ENCODE data around the gene TANC1. TPM values are rescaled to one million over a fixed set of nuclear protein-coding genes. Genes with fewer than 3 reads are reported as not detected.

TANC1 gene
- total RNA-seq, 1 experiment from 2014 or later = 21.1 TPM

DNA sequence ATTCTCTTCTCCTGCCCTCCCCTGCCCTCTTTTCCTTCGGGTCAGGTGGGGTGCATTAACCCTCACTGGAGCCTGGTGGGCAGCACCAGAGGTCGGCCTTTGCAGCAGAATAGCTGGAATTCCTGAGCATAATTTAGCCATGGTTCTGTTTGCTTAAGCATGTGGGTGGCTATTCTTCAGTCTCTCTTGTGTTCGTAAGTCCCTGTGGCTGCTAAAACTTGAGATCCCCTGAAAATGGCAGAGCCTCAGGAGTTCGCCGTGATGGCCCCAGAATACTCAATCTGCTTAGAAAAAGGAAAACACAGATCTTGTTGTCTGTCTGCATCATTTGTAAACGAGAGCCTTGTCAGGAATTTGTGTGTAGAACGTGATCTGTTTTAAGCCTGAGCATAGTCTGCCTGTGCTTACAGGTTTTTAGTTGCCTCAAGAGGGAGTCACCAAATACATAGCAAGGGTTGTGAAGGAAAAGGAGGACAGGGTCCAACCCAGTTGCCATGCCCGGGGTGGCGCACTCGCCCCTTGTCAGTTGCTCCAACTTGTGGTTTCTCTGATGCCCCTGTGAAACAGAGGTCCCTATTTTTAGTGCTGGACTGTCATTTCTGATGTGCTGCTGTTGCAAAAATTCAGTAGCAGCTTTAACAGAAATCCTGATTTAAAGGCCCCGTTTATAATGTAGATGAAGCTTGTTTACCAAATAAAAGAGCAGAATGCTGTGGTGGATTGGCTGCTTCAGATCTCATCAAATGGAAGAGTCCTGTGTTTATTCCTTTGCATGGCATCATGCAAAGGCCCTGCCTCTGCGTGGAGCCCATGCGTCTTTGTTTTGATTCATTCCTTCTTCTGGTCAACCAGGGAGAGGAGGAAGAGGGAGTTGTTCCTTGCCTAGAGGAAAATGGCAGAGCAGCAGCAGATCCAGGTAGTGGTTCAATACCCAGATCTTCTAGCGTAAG, 243.3 kb downstream of the TANC1 start:
- Histone ChIP-seq H3K27me3 (replicated peaks; ENCODE audit: control insufficient read depth, insufficient read depth, low read length) (no peaks in the 10 kb centered on the region), H3K36me3 (ENCODE audit: control insufficient read depth, insufficient read depth, low read length) (peaks cover 1% of the 10 kb centered on the region), H3K9me3 (no peaks in the 10 kb centered on the region), H3K4me1 (peaks cover 26% of the 10 kb centered on the region), H3K4me3 (ENCODE audit: low read depth, low read length) (peak overlapping the region; percentile 14; the same call in 1 of the 2 replicates)
- Mint-ChIP-seq H3K9me3 (ENCODE audit: unreplicated experiment) (no peaks in the 10 kb centered on the region), H3K4me1 (ENCODE audit: low read depth, unreplicated experiment) (peaks cover 15% of the 10 kb centered on the region), H3K27ac (ENCODE audit: unreplicated experiment) (peak overlapping the region; percentile 92), H3K27me3 (ENCODE audit: insufficient read depth, unreplicated experiment) (no peaks in the 10 kb centered on the region), H3K4me3 (ENCODE audit: unreplicated experiment) (peak overlapping the region; percentile 71), H3K36me3 (ENCODE audit: insufficient read depth, unreplicated experiment) (peaks cover 21% of the 10 kb centered on the region)
- intact Hi-C loops (cut with micrococcal nuclease; ENCODE audit: unreplicated experiment) = loop anchor here (2.0 to 5.0 kb wide), 2 partner anchors 31 to 56 kb away; no protein-coding TSS in a partner anchor
- BruUV-seq (replicated peaks) = no TSS peak
- TF ChIP-seq, protein P1, sequence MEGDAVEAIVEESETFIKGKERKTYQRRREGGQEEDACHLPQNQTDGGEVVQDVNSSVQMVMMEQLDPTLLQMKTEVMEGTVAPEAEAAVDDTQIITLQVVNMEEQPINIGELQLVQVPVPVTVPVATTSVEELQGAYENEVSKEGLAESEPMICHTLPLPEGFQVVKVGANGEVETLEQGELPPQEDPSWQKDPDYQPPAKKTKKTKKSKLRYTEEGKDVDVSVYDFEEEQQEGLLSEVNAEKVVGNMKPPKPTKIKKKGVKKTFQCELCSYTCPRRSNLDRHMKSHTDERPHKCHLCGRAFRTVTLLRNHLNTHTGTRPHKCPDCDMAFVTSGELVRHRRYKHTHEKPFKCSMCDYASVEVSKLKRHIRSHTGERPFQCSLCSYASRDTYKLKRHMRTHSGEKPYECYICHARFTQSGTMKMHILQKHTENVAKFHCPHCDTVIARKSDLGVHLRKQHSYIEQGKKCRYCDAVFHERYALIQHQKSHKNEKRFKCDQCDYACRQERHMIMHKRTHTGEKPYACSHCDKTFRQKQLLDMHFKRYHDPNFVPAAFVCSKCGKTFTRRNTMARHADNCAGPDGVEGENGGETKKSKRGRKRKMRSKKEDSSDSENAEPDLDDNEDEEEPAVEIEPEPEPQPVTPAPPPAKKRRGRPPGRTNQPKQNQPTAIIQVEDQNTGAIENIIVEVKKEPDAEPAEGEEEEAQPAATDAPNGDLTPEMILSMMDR (IDR thresholded peaks at IDR 0.05; ENCODE audit: insufficient read depth in 1 of 2, low read depth in 1 of 2, low read length in 1 of 2, severe bottlenecking in 1 of 2, unreplicated experiment in 1 of 2) = peak in 1 of 2 experiments; percentile 24
- DNase-seq = peak; percentile 66 to 77
- CTCF ChIA-PET = no interaction called here
- POLR2A ChIA-PET = no interaction called here

DNA sequence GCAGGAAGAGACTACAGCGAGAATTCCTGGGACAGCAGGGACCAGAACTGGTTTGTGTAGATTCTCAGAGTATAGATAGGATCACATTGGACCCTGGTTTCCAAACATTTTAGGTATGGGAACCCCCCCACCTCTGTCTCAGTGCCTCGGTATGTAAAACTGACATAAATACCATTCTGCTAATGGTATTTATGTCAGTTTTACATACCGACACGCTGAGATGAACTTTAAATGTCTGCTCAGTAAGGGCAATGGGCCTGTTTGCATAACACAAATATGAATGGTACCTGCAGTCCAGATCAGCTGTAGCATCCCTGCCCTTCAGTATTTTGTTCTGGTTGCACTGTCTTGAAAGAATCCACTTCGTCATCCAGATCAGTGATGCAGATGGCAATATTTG, 244.9 kb downstream of the TANC1 start:
- Mint-ChIP-seq H3K4me3 (ENCODE audit: unreplicated experiment) (no peak overlapping the region), H3K36me3 (ENCODE audit: insufficient read depth, unreplicated experiment) (peaks cover 21% of the 10 kb centered on the region), H3K27ac (ENCODE audit: unreplicated experiment) (no peak overlapping the region), H3K27me3 (ENCODE audit: insufficient read depth, unreplicated experiment) (no peaks in the 10 kb centered on the region), H3K9me3 (ENCODE audit: unreplicated experiment) (no peaks in the 10 kb centered on the region), H3K4me1 (ENCODE audit: low read depth, unreplicated experiment) (peaks cover 15% of the 10 kb centered on the region)
- ChIA-PET POLR2A (no interaction called here), CTCF (no interaction called here)
- peaks cover 26% of the 10 kb centered on the region for H3K4me1 ChIP-seq
- peaks cover 1% of the 10 kb centered on the region for H3K36me3 ChIP-seq (ENCODE audit: control insufficient read depth, insufficient read depth, low read length)
- TF ChIP-seq, protein P1 (IDR thresholded peaks at IDR 0.05; ENCODE audit: insufficient read depth in 1 of 2, low read depth in 1 of 2, low read length in 1 of 2, severe bottlenecking in 1 of 2, unreplicated experiment in 1 of 2) = no peak
- intact Hi-C loops (cut with micrococcal nuclease; ENCODE audit: unreplicated experiment) = loop anchor here (5.0 kb wide), 1 partner anchor 54 kb away; no protein-coding TSS in a partner anchor
- no peaks in the 10 kb centered on the region for H3K9me3 ChIP-seq
- H3K27me3 ChIP-seq (replicated peaks; ENCODE audit: control insufficient read depth, insufficient read depth, low read length) = no peaks in the 10 kb centered on the region
- no peak for DNase-seq
- no TSS peak for BruUV-seq (replicated peaks)
- no peak overlapping the region for H3K4me3 ChIP-seq (ENCODE audit: low read depth, low read length)

DNA sequence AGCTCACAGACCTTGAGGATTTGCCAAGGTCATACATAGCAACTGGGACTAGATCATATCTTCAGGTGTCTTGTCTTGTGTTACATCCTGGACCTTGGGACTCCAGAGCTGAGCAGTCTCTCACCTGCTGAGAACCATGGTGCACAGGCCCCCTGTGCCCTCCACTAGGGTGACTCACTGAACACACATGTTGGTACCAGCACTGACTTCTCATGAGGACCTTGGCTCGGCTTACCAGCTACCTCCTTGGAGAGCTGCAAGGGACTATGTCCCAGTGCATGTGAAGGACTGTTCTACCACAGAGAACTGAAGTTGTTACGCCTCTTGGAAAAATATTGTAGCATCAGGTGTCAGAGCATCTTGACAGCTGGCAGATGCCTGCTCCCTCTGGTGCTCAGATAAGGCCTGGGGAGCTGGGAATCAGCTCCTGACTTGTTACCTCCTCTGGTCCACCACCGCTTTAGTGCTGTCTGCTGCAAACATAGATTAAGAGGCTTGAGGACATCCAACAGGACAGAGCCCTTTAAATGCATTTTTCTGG, 246.0 kb downstream of the TANC1 start:
- no peaks in the 10 kb centered on the region for H3K27me3 ChIP-seq (replicated peaks; ENCODE audit: control insufficient read depth, insufficient read depth, low read length)
- Mint-ChIP-seq H3K4me1 (ENCODE audit: low read depth, unreplicated experiment) (peaks cover 15% of the 10 kb centered on the region), H3K27me3 (ENCODE audit: insufficient read depth, unreplicated experiment) (no peaks in the 10 kb centered on the region), H3K36me3 (ENCODE audit: insufficient read depth, unreplicated experiment) (peaks cover 27% of the 10 kb centered on the region), H3K9me3 (ENCODE audit: unreplicated experiment) (no peaks in the 10 kb centered on the region), H3K27ac (ENCODE audit: unreplicated experiment) (no peak overlapping the region), H3K4me3 (ENCODE audit: unreplicated experiment) (no peak overlapping the region)
- TF ChIP-seq, protein P1 (IDR thresholded peaks at IDR 0.05; ENCODE audit: insufficient read depth in 1 of 2, low read depth in 1 of 2, low read length in 1 of 2, severe bottlenecking in 1 of 2, unreplicated experiment in 1 of 2) = no peak
- H3K9me3 ChIP-seq = no peaks in the 10 kb centered on the region
- DNase-seq = no peak
- intact Hi-C loops (cut with micrococcal nuclease; ENCODE audit: unreplicated experiment) = loop anchor here (5.0 kb wide), 1 partner anchor 53 kb away; no protein-coding TSS in a partner anchor
- BruUV-seq (replicated peaks) = no TSS peak
- ChIA-PET CTCF (no interaction called here), POLR2A (no interaction called here)
- H3K4me3 ChIP-seq (ENCODE audit: low read depth, low read length) = no peak overlapping the region
- H3K36me3 ChIP-seq (ENCODE audit: control insufficient read depth, insufficient read depth, low read length) = peaks cover 1% of the 10 kb centered on the region
- peaks cover 26% of the 10 kb centered on the region for H3K4me1 ChIP-seq

Measured in Caco-2 (cell line).